SK-N-MC (cell line): Measurements from ENCODE around the gene TEKT5.

Source experiments
- EZH2 ChIP-seq: fragments of 200-600 bp; sonication (generic); IDR thresholded peaks from one replicate; pipeline ENCODE4 v1.6.1; 2017; ENCODE audit warnings: antibody characterized with exemption
- FOXP2 ChIP-seq: optimal IDR thresholded peaks from 2 replicates; pipeline ENCODE3; 2011; ENCODE audit warnings: mild to moderate bottlenecking, moderate library complexity; ENCODE audit not compliant: insufficient read depth; ENCODE audit errors: extremely low read length, control extremely low read depth
- POLR2AphosphoS5 ChIP-seq: IDR thresholded peaks from 2 replicates; pipeline ENCODE4 v1.6.1; 2012; ENCODE audit warnings: mild to moderate bottlenecking, low read depth, low read length, borderline replicate concordance

DNA sequence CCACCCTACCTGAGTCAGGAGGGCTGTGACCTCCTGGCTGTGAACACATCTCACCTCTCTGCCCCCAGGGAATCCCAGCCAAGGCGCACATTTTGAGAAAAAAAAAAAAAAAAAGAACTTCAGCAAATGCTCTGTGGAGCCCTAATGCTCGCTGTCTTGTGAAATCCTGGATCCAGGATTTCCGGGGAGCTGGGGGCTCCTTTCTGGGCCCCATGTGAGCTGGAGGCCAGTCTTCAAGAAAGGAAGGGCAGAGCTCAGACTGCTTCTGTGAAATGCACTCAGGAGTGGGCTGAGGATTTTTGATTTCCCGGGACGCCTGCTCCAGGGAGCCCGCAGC is 78.3 kb downstream of the TEKT5 start:
- TF ChIP-seq POLR2AphosphoS5 (no peak), EZH2 (no peak), FOXP2 (no peak)
